Activated naive CD8-positive, alpha-beta T cell treated with anti-CD3 and anti-CD28 coated beads, Interleukin-2, amount 10 ng/mL, durations not matched to agents 7 days and 5 days (primary cell): ENCODE data around the gene CD164L2. TPM values are rescaled to one million over a fixed set of nuclear protein-coding genes. Genes with fewer than 3 reads are reported as not detected.
A peak's percentile ranks its signal among the peaks of the same experiment; 100 is the strongest.

Source experiments
- ATAC-seq: fragments of 150-1000 bp; cut with Tn5 transposase; one replicate; pipeline ENCODE4 v1.10.0; 2021; ENCODE audit warnings: low read depth, moderate library complexity
- POLR2A ChIA-PET: fragments of 350-600 bp; sonication (Branson Sonifier 250); formaldehyde crosslinking; loops from one replicate; lab custom pipeline; 2021; ENCODE audit warnings: antibody characterized with exemption; lab: Charles Lee
- DNase-seq: peaks from one replicate; pipeline ENCODE4 v3.0.0; 2021
- H3K27ac Mint-ChIP-seq: one replicate; pipeline ENCODE4 v1.8.0; 2022; ENCODE audit warnings: mild to moderate bottlenecking, mixed read lengths
- H3K27me3 Mint-ChIP-seq: one replicate; pipeline ENCODE4 v1.8.0; 2022; ENCODE audit warnings: mild to moderate bottlenecking, moderate library complexity, mixed read lengths
- H3K36me3 Mint-ChIP-seq: one replicate; pipeline ENCODE4 v1.8.0; 2021; ENCODE audit warnings: mild to moderate bottlenecking, mixed read lengths
- H3K4me1 Mint-ChIP-seq: one replicate; pipeline ENCODE4 v1.8.0; 2021; ENCODE audit warnings: mixed read lengths
- H3K4me3 Mint-ChIP-seq: one replicate; pipeline ENCODE4 v1.8.0; 2022; ENCODE audit warnings: mild to moderate bottlenecking, moderate library complexity, mixed read lengths
- H3K9me3 Mint-ChIP-seq: one replicate; pipeline ENCODE4 v1.8.0; 2021; ENCODE audit warnings: mixed read lengths
- total RNA-seq, 2 experiments: library from RNA; stranded (reverse); gene quantifications; one replicate each; pipeline ENCODE4 v1.2.3, GENCODE V29; 2021

Gene CD164L2
- total RNA-seq, 2 experiments from 2014 or later: not detected

- POLR2A ChIA-PET: no interaction called here
- no peaks in the 10 kb centered on the region for H3K9me3 Mint-ChIP-seq
Observed at GRCh38 chr1:27363766-27364695, 19.1 kb downstream of the CD164L2 start.

GRCh38 chr1:27361553-27361952, 21.6 kb downstream of the CD164L2 start:
- no peak overlapping the region for H3K27ac Mint-ChIP-seq
- no peaks in the 10 kb centered on the region for H3K9me3 Mint-ChIP-seq
- POLR2A ChIA-PET: no interaction called here
- peaks cover 30% of the 10 kb centered on the region for H3K4me1 Mint-ChIP-seq
- H3K4me3 Mint-ChIP-seq: no peak overlapping the region
- DNase-seq: no peak
- ATAC-seq: no peak
- no peaks in the 10 kb centered on the region for H3K36me3 Mint-ChIP-seq
- H3K27me3 Mint-ChIP-seq: peaks cover 6% of the 10 kb centered on the region

More at GRCh38 chr1:27363766-27364695, 19.1 kb downstream of the CD164L2 start:
- H3K27ac Mint-ChIP-seq: peak overlapping the region; percentile 7
- ATAC-seq: no peak
- no peaks in the 10 kb centered on the region for H3K36me3 Mint-ChIP-seq
- H3K4me3 Mint-ChIP-seq: no peak overlapping the region
- peaks cover 34% of the 10 kb centered on the region for H3K4me1 Mint-ChIP-seq
- H3K27me3 Mint-ChIP-seq: peaks cover 5% of the 10 kb centered on the region
- DNase-seq: no peak

DNA sequence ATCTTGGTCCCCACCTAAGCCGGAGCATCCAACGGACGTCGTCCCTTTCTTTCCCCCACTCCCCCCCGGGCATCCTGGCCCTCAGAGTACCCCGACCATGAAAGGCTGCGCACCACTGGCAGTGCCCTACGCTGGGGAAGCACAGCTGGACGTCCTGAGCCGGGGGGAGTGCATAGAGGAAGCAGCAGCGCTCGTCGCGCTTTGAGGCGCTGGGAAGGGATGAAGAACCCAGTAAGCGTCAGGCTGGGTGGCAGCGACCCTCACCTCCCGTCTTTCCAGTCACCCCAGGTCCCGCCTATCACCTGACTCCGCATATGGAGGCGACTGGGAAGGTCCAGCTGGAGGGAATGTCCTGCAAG, 22.1 kb downstream of the CD164L2 start:
- H3K4me1 Mint-ChIP-seq: peaks cover 34% of the 10 kb centered on the region

DNA sequence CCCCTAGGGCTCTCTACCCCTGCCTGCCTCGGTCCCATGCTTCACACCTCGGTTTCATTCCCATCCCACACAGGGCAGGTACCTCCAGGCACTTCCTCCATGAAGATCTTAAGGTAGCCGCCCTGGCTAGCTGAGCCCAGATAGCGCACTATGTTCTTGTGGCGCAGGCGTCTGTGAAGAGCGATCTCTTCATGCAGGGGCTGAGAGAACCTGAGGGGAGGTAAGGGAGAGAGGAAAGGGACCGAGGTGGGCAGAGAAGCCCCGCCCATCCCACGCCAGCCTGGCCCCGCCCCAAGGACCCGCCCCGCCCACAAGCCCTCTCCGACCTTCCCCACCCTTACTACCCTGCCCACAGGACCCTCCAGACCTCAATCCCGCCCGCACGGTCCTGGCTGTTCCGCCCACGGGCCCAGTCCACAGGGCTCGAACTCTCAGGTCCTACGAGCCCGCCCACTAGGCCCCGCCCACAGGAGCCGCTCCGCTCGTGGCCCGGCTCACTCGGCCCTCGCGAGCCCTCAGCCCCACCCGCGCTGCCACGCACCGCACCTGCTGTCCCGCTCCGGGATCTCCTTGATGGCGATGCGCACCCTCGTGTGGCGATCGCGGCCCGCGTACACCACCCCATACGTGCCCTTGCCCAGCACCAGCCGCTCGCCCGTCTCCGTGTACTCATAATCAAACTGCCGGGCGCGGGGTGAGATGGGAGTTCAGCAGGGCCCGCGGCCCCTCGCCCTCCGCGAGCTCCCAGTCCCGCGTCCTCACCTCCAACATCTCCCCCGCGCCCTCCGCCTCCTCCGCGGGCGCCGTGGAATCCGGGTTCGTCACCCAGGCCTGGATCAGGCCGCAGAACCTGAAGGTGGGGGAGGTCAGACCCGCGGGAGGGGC, 22.7 kb downstream of the CD164L2 start:
- Mint-ChIP-seq H3K36me3 (no peaks in the 10 kb centered on the region), H3K4me1 (peaks cover 35% of the 10 kb centered on the region), H3K4me3 (peak overlapping the region; percentile 63), H3K27me3 (peaks cover 6% of the 10 kb centered on the region), H3K27ac (peak overlapping the region; percentile 61), H3K9me3 (no peaks in the 10 kb centered on the region)
- POLR2A ChIA-PET: interaction anchor here (1.0 to 1.6 kb wide), 2 partner anchors 15 to 18 kb away, joined by 3 to 4 read pairs; partner anchors contain the start of gene SYTL1
- peak; percentile 4 for ATAC-seq
- DNase-seq: peak; percentile 65

More for the DNA sequence above, 22.1 kb downstream of the CD164L2 start:
- DNase-seq (no peak), ATAC-seq (no peak)
- peaks cover 6% of the 10 kb centered on the region for H3K27me3 Mint-ChIP-seq
- no peaks in the 10 kb centered on the region for H3K36me3 Mint-ChIP-seq
- POLR2A ChIA-PET: no interaction called here
- H3K4me3 Mint-ChIP-seq: peak overlapping the region; percentile 19
- H3K27ac Mint-ChIP-seq: no peak overlapping the region
- H3K9me3 Mint-ChIP-seq: no peaks in the 10 kb centered on the region

- Mint-ChIP-seq H3K27ac (peak overlapping the region; percentile 61), H3K4me1 (peaks cover 31% of the 10 kb centered on the region)
Observed at GRCh38 chr1:27359822-27360158, 23.3 kb downstream of the CD164L2 start.

DNA sequence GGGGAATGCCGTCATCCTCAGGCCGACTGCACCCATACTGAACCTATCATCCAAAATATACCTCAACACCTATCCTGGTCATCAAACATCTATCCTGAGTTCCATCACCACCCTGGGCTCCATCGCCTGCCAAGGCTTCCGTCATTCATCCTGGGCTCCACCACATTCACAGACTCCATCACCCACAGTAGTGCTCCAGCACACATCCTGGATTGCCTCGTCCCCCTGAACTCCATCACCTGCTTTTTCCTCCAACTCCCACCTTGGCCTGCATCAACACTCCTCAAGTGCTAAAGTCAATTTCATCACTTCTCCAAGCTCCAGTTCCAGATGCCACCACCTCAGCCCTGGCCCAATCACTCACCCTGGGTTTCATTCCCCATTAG, 24.2 kb downstream of the CD164L2 start:
- Mint-ChIP-seq H3K4me3 (peak overlapping the region; percentile 1), H3K4me1 (peaks cover 31% of the 10 kb centered on the region), H3K27ac (peak overlapping the region; percentile 17), H3K9me3 (no peaks in the 10 kb centered on the region), H3K36me3 (no peaks in the 10 kb centered on the region), H3K27me3 (peaks cover 6% of the 10 kb centered on the region)
- POLR2A ChIA-PET: interaction anchor here (0.6 to 3.6 kb wide), 4 partner anchors 14 to 17 kb away, joined by 3 to 23 read pairs (median 4); partner anchors contain the start of gene SYTL1
- ATAC-seq: no peak
- no peak for DNase-seq

More at GRCh38 chr1:27359822-27360158, 23.3 kb downstream of the CD164L2 start:
- H3K27me3 Mint-ChIP-seq: peaks cover 6% of the 10 kb centered on the region
- no peak for ATAC-seq
- no peak for DNase-seq
- H3K36me3 Mint-ChIP-seq: no peaks in the 10 kb centered on the region
- peak overlapping the region; percentile 63 for H3K4me3 Mint-ChIP-seq
- POLR2A ChIA-PET: interaction anchor here (1.0 to 1.6 kb wide), 2 partner anchors 15 to 18 kb away, joined by 3 to 4 read pairs; partner anchors contain the start of gene SYTL1
- H3K9me3 Mint-ChIP-seq: no peaks in the 10 kb centered on the region

DNA sequence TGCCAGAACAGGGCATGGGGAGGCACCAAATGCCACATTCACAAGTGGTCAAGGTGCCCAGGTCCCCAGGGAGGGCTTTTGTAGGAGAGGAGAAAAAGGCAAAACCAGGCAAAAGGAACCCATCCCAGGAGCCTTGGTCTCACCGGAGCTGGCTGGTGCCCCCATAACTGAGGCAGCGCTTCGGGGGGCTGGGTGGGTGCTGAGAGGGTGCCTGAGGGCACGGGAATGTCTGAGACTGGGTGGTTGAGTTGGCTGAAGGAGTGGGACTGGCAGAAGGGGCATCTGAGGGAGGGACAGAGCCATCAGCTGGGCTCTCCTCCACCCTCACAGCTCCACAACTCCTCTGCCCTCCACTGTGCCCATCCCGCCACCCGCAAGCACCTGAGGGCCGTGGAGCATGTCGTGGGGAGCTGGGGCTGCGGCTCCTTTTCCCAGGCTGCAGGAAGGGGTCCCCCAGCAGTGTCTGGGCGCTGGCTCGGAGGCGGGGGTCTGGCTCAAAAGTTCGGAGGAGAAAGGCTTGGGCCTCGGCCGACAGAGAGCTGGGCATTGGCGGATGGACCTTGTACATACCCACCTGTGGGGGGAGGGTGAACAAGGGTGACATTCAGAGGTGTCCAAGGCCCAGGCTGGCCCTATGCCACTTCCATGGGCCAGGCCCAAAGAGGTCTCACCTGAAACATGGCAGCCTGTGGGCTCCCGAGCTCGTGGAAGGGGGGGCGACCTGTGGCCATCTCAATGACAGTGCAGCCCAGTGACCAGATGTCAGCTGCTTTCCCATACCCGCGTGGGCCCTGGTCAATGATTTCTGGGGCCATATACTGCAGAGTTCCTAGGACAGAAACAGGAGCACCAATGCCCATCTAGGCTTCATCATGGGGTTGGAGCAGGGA, 24.9 kb downstream of the CD164L2 start:
- Mint-ChIP-seq H3K4me1 (peaks cover 27% of the 10 kb centered on the region), H3K27ac (no peak overlapping the region), H3K4me3 (no peak overlapping the region)

GRCh38 chr1:27357281-27358037, 25.7 kb downstream of the CD164L2 start:
- DNase-seq (peak; percentile 89), ATAC-seq (peak; percentile 71)
- H3K9me3 Mint-ChIP-seq: no peaks in the 10 kb centered on the region
- POLR2A ChIA-PET: interaction anchor here (0.5 to 4.2 kb wide), 13 partner anchors 9 to 247 kb away, joined by 3 to 29 read pairs (median 4); partner anchors contain the start of genes MAP3K6 and SYTL1
- peaks cover 6% of the 10 kb centered on the region for H3K27me3 Mint-ChIP-seq
- H3K27ac Mint-ChIP-seq: peak overlapping the region; percentile 86
- H3K4me1 Mint-ChIP-seq: peaks cover 27% of the 10 kb centered on the region
- no peaks in the 10 kb centered on the region for H3K36me3 Mint-ChIP-seq
- peak overlapping the region; percentile 78 for H3K4me3 Mint-ChIP-seq

More for the DNA sequence above, 24.9 kb downstream of the CD164L2 start:
- DNase-seq (no peak), ATAC-seq (no peak)
- H3K27me3 Mint-ChIP-seq: peaks cover 6% of the 10 kb centered on the region
- no peaks in the 10 kb centered on the region for H3K36me3 Mint-ChIP-seq
- POLR2A ChIA-PET: interaction anchor here (0.6 to 3.6 kb wide), 10 partner anchors 8 to 247 kb away, joined by 3 to 23 read pairs (median 4); partner anchors contain the start of genes MAP3K6 and SYTL1
- no peaks in the 10 kb centered on the region for H3K9me3 Mint-ChIP-seq

DNA sequence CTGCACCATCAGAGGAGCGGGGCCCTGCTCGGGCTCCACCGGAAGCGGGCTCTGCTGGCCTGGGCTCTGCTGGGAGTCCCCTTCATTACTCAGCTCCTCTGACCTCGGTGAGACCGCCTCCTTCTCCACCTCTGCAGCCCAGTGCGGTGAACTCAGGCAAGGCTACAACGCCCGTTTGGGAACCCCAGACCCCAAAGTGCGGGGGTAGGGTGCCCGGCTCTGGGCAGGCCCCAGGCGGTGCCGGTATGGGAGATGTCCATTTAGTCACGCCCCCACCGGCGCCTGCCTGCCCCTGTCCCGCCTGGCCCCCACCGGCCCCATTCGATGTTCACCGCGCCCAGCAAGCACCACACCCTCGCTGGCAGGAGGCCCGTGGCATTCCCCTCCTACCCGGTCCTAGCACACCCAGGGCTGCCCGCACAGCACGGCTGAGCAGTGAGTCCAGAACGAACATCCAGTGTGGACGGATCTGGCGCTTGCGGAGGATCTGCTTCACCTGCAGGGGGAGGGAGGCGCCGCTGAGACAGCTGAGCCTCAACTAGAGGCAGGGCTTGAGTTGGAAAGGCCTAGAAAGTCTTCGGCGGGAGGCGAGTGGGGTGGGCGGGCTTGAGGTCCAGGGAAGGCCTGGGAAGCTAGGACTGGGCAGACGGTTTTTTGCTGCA, 26.4 kb downstream of the CD164L2 start:
- peaks cover 27% of the 10 kb centered on the region for H3K4me1 Mint-ChIP-seq
- POLR2A ChIA-PET: interaction anchor here (1.0 to 4.2 kb wide), 14 partner anchors 8 to 248 kb away, joined by 3 to 29 read pairs (median 4); partner anchors contain the start of genes MAP3K6 and SYTL1

DNA sequence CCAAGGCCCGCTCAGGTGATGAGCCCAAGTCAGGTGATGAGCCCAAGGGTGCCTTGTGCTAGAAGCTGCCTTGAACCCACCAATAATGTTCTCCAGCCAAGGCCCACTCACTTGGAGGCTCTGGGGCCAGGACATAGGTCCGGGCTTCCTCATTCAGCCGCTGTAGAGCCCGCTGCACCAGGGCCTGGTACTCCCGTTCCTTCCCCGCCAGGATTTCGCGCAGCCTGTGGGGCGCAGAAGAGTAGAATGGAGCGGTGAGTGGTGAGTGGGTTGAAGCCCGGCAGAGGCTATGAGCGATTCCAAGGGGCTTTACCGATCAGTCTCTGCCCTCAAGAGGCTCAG, 26.9 kb downstream of the CD164L2 start:
- DNase-seq (no peak), ATAC-seq (no peak)
- H3K27ac Mint-ChIP-seq: peak overlapping the region; percentile 86
- POLR2A ChIA-PET: interaction anchor here (1.1 to 4.2 kb wide), 4 partner anchors 9 to 32 kb away, joined by 3 to 29 read pairs (median 14); partner anchors contain the start of genes MAP3K6 and SYTL1
- H3K4me1 Mint-ChIP-seq: peaks cover 27% of the 10 kb centered on the region
- H3K27me3 Mint-ChIP-seq: peaks cover 6% of the 10 kb centered on the region
- no peaks in the 10 kb centered on the region for H3K9me3 Mint-ChIP-seq
- H3K4me3 Mint-ChIP-seq: peak overlapping the region; percentile 48
- H3K36me3 Mint-ChIP-seq: no peaks in the 10 kb centered on the region

More for the DNA sequence above, 26.4 kb downstream of the CD164L2 start:
- DNase-seq: peak; percentile 49
- H3K27me3 Mint-ChIP-seq: peaks cover 6% of the 10 kb centered on the region
- H3K36me3 Mint-ChIP-seq: no peaks in the 10 kb centered on the region
- H3K9me3 Mint-ChIP-seq: no peaks in the 10 kb centered on the region
- H3K4me3 Mint-ChIP-seq: peak overlapping the region; percentile 78
- peak; percentile 23 for ATAC-seq
- peak overlapping the region; percentile 86 for H3K27ac Mint-ChIP-seq

GRCh38 chr1:27355683-27356082, 27.4 kb downstream of the CD164L2 start:
- H3K4me1 Mint-ChIP-seq: peaks cover 27% of the 10 kb centered on the region

More at GRCh38 chr1:27355683-27356082, 27.4 kb downstream of the CD164L2 start:
- POLR2A ChIA-PET: interaction anchor here (1.1 to 4.2 kb wide), 4 partner anchors 10 to 31 kb away, joined by 3 to 29 read pairs (median 14); partner anchors contain the start of genes MAP3K6 and SYTL1
- no peaks in the 10 kb centered on the region for H3K9me3 Mint-ChIP-seq
- DNase-seq (no peak), ATAC-seq (no peak)
- no peak overlapping the region for H3K4me3 Mint-ChIP-seq
- no peaks in the 10 kb centered on the region for H3K36me3 Mint-ChIP-seq
- H3K27me3 Mint-ChIP-seq: peaks cover 6% of the 10 kb centered on the region
- H3K27ac Mint-ChIP-seq: peak overlapping the region; percentile 86
